Muscle of back (tissue), 11 donors: ENCODE results near the gene LAMTOR1. TPM values are rescaled to one million over a fixed set of nuclear protein-coding genes. Genes with fewer than 3 reads are reported as not detected.

Experiments
- DNase-seq, 3 donors: peaks; one replicate each; pipeline versions ENCODE4 v3.0.0 to v3.0.0-alpha.2; 2013
- polyA plus RNA-seq, 10 donors: library from polyadenylated mRNA; unstranded; fragments of 120-200 nt; gene quantifications; one replicate each; pipeline ENCODE4 v1.2.1, GENCODE V29; 2013; ENCODE audit not compliant: insufficient read length in 10 of 10

LAMTOR1 gene
- polyA plus RNA-seq, 10 donors = 73.6 to 94.0 (median 82.1) TPM

GRCh38 chr11:72123117-72123653, 20.1 kb upstream of the LAMTOR1 start:
- DNase-seq = no peak

GRCh38 chr11:72122607-72123006, 19.5 kb upstream of the LAMTOR1 start:
- no peak for DNase-seq

GRCh38 chr11:72120930-72121329, 17.8 kb upstream of the LAMTOR1 start:
- no peak for DNase-seq

DNA sequence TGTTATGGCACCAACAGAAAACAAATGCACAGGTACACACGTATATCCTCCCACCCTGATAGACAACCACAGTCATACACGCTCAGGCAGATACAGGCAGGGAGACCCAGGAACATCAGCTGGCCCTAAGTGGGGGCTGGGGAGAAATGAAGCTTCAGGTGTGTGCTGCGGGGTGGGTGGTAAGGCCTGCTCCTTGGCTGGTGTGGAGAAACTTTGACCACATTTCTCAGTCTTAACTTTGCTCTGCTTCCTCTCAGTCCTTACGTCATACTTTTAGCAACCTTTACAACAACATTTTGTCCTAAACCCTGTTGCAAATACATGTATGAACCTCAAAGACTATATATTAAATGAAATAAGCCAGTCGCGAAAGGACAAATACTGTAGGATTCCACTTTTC, 16.1 kb upstream of the LAMTOR1 start:
- no peak for DNase-seq

DNA sequence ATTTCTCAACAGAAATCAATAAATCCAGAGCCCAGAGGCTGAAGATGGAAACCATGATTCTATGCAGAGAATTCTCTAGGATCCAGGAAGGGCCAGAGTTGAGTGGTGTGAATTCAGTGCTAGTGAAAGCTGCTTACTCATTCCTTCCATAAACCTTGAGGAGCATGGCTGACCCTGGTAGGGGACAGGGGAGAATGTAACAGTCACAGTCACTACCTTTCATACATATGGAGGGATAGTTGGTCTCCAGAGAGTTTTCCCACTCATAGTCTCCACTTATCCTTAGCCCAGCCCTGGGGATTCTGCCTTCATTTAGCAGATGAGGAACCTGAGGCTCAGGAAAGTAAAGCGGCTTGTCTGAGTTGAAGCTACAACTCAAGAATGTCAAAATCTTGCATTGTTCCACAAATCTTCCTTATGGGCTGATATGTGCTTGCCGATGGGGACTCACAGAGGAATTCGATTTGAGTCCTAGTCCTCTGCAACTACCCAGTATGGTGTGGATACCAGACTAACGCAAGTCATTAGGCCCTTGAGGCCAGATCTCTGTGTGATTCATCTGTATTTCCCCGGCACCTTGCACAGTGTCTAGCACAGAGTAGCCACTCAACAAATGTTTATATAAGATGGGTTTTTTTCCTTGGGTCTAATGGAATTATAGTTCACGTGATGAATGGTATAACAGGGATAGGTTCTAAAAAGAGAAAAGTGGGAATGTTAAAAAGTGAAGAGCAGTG, 13.1 kb upstream of the LAMTOR1 start:
- no peak for DNase-seq

DNA sequence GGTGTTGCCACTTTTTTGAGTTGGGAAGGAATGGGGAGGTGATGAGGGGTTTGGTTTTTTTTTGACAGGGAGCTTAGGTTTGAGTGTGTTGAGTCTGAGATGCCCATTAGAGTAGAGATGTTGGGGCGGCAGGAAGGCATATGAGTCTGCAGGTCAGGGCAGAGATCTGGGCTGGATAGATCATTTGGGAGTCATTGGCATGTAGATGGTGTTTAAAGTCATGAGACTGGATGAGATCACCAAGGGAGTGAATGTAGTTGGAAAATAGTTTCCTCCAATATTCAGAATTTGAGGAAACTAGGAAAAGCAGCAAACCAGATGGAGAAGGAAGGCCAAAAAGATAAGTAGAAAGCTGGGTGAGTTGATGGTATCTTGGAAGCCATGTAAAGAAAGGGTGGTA, 11.5 kb upstream of the LAMTOR1 start:
- DNase-seq = no peak

GRCh38 chr11:72112978-72113808, 10.1 kb upstream of the LAMTOR1 start:
- DNase-seq = no peak

- DNase-seq = peak; percentile 99 to 100 (median 100)
Observed at GRCh38 chr11:72112143-72112977, 9.3 kb upstream of the LAMTOR1 start, which contains the start of gene ANAPC15. TSS of gene ANAPC15 (minus strand) at chr11:72112695. CDS start at chr11:72111276, 1,419 bp downstream.

GRCh38 chr11:72111300-72112142, 8.4 kb upstream of the LAMTOR1 start:
- peak in 1 of 3 donors; percentile 27 for DNase-seq

DNA sequence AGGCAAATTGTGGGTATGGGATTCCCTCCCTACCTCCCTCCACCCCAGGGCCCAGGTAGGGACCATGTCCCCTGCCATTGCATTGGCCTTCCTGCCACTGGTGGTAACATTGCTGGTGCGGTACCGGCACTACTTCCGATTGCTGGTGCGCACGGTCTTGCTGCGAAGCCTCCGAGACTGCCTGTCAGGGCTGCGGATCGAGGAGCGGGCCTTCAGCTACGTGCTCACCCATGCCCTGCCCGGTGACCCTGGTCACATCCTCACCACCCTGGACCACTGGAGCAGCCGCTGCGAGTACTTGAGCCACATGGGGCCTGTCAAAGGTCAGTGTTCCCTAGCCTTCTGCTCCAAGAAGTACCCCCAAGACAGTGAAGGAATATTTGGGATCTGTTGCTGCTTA, 2.8 kb upstream of the LAMTOR1 start, which contains the start of gene TOMT:
Gene TOMT (plus strand): TSS at position 37 of the 400 bp plus-strand sequence. CDS start 28 bp downstream, at position 65.
- DNase-seq = no peak

GRCh38 chr11:72103754-72104167, 664 bp upstream of the LAMTOR1 start:
- DNase-seq = no peak

DNA sequence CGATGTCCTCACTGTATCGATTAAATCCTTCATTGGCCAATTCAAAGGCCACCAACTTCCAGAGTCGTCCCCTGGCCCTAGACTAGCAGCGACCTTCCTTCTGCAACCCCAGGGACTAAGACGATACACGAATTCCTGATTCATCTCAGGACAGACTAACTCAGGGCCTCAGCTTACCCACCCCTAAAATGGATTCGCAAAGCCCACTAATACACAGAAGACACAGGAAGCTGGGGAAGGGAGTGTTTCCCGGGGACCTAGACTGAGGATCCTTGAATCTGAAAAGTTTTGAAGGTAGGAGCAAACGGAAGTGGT, 509 bp downstream of the LAMTOR1 start:
- DNase-seq = no peak

GRCh38 chr11:72102162-72102561, 935 bp downstream of the LAMTOR1 start:
- no peak for DNase-seq

DNA sequence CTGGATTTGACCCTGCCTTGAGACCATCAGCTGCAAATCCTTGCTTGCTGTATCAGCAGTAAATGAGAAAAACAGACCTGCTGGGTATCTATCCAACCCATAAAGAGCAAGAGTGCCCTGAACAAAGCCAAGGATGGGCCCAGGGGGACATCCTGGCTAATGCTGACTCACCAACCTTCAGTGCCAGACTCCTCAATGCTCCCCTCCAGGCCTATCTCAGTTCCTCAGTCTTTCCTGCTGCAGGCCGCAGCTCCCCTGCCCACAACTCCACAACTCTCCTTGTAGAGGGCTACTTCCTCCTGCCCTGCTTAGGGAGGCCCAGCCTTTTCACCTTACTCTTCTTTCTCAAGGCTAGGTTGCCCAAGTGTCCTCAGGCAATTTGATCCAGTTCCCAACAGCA, 2.6 kb downstream of the LAMTOR1 start:
- DNase-seq = no peak

DNA sequence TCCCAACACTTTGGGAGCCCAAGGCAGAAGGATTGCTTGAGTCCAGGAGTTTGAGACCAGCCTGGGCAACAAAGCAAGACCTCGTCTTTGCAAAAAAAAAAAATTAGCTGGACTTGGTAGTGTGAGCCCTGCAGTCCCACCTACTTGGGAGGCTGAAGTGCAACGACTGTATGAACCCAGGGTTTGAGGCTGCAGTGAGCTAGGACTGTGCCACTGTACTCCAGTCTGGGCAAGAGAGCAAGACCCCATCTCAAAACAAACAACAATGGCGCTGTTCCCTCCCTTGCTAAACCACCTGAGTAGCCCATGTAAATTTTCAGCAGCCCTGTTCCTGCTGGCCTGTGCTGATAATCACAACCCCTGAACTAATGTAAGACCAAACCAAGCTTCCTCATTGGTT, 3.1 kb downstream of the LAMTOR1 start:
- no peak for DNase-seq

DNA sequence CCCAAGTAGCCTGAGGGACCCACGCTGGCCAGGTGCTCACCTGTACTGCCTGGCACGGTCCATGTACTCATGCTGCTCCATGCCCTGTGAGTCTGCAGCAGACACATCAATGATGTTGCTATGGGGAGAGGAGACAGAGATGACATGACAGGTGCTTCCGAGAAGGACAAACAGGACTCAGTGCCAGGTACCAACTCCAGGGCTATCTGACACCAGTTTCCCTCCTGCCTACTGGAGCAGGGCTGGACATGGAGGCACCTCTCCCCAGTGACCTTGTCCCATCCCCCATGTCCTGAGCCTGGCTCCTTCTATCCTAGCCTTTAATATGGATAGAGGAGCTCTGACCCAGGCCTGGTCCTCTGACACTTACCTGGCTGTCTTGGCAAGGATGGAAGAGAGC, 4.4 kb downstream of the LAMTOR1 start:
- DNase-seq = no peak

- peak in 2 of 3 donors; percentile 73 to 83 for DNase-seq
Observed at GRCh38 chr11:72091292-72091691, 11.8 kb downstream of the LAMTOR1 start.

DNA sequence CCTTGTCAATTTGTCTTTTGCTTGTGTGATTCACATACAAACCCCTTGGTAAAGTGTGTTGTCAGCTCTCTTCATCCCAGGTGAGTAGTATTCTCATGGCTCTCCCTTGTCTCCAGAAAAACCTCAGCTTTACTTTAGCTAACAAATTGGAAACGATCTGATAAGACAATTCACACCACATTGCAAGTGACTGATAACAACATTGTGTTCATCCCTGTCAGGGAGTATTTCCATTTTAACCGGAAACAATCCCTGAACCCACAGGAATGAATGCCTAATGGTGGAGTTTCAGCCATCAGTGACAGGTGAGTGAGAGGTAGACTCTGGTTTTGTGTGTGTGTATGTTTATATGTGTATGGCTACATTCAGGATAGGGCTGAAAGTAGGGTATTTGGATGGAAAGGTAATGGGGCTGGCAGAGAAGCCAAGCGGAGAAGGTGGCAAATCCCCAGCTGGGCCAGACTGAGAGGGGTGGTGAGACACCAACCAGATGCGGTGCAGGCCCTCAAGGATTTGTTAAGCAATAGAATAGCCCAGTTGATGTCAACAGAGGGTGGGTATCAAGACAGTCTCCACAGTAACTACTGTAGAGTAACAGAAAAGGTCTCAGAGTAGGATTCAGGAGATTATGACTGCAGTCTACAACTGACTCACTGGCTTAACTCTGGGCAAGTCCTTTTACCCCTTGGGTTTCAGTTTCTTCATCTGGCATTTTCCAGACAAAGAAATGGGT, 14.9 kb downstream of the LAMTOR1 start:
- DNase-seq = no peak

DNA sequence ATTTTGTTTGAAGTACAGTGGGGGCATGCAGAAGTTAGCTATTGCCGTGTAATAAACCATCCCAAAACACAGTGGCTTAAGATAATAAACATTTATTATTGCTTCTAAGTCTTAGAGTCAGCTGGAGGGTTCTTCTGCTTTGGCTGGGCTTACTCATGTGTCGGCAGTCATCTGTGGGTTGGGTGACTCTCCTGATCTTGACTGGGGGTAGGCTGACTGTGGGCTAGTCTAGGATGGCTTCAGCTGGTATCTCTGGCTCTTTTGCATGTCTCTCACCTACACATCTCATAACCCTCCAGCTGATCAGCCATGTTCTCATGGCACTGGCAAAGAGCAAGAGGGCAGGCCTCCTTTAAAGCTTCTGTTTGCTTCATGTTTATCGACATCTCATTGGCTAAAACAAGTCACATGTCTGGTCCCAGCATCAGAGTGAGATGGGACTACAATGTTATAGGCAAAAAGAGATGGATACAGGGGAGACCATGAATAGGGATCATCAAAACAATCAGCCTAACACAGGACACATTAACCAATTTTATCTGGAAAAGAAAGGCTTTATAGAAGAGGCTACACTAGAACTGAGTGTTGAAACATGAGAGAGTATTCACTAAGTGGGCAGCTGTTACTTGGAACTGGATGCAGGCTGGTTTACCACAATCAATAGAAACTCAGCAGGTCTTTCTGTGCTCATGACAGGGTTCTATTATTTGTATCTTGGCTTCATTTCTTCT, 17.3 kb downstream of the LAMTOR1 start:
- no peak for DNase-seq
